ENCODE data around the gene PTPN11.

DNA sequence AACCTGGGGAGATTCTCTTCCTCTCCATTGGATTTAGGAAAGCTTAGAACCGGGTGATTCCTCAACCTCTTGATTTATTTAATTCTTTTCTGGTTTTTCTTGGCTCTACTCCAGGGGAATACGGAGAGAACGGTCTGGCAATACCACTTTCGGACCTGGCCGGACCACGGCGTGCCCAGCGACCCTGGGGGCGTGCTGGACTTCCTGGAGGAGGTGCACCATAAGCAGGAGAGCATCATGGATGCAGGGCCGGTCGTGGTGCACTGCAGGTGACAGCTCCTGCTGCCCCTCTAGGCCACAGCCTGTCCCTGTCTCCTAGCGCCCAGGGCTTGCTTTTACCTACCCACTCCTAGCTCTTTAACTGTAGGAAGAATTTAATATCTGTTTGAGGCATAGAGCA lies 67.6 kb downstream of the PTPN11 start:
- TF ChIP-seq, protein P1, sequence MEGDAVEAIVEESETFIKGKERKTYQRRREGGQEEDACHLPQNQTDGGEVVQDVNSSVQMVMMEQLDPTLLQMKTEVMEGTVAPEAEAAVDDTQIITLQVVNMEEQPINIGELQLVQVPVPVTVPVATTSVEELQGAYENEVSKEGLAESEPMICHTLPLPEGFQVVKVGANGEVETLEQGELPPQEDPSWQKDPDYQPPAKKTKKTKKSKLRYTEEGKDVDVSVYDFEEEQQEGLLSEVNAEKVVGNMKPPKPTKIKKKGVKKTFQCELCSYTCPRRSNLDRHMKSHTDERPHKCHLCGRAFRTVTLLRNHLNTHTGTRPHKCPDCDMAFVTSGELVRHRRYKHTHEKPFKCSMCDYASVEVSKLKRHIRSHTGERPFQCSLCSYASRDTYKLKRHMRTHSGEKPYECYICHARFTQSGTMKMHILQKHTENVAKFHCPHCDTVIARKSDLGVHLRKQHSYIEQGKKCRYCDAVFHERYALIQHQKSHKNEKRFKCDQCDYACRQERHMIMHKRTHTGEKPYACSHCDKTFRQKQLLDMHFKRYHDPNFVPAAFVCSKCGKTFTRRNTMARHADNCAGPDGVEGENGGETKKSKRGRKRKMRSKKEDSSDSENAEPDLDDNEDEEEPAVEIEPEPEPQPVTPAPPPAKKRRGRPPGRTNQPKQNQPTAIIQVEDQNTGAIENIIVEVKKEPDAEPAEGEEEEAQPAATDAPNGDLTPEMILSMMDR (IDR thresholded peaks at IDR 0.05), result no peak
- TF ChIP-seq POLR2A (IDR thresholded peaks at IDR 0.05) (no peak), POLR2AphosphoS5 (IDR thresholded peaks at IDR 0.05) (no peak)

Data from prostate gland (tissue), 2 donors.